IMR-90 (cell line): Measurements from ENCODE around the gene CFAP58. TPM values are rescaled to one million over a fixed set of nuclear protein-coding genes. Genes with fewer than 3 reads are reported as not detected.

Experiments used
- ATAC-seq: fragments of 200-7000 bp; cut with Tn5 transposase; 2 replicates; pipeline ENCODE4 v1.9.1; 2020; ENCODE audit warnings: low read depth, mild to moderate bottlenecking, moderate library complexity
- BruUV-seq: library from RNA; stranded (reverse); fragments of 400-500 nt; replicated peaks from 2 replicates; lab custom pipeline; 2021; lab: Mats Ljungman, UMichigan
- CTCF ChIA-PET: fragments of 300-600 bp; formaldehyde crosslinking; extraction: SDS; loops from one replicate; lab custom pipeline; 2021; ENCODE audit warnings: antibody characterized with exemption; lab: Yijun Ruan, JAX
- POLR2A ChIA-PET: fragments of 300-600 bp; sonication (Branson Sonifier 250); formaldehyde crosslinking; loops from one replicate; lab custom pipeline; 2022; ENCODE audit warnings: antibody characterized with exemption; ENCODE audit not compliant: unreplicated experiment; lab: Charles Lee
- DNase-seq: peaks from one replicate; pipeline ENCODE4 v3.0.0; 2013
- H2AFZ ChIP-seq: replicated peaks from 2 replicates; pipeline ENCODE3; 2013; ENCODE audit warnings: low read length, mild to moderate bottlenecking; ENCODE audit not compliant: poor library complexity
- H2AK5ac ChIP-seq: 2 replicates; pipeline ENCODE4 v1.6.1; 2013; ENCODE audit warnings: low read depth, low read length, inconsistent platforms
- H2AK9ac ChIP-seq: replicated peaks from 2 replicates; pipeline ENCODE3; 2013; ENCODE audit warnings: mild to moderate bottlenecking, low read depth, low read length, moderate library complexity; ENCODE audit not compliant: poor library complexity
- H2BK120ac ChIP-seq: 2 replicates; pipeline ENCODE4 v1.6.1; 2013; ENCODE audit warnings: low read depth, low read length, inconsistent platforms
- H2BK15ac ChIP-seq: 3 replicates; pipeline ENCODE4 v1.6.1; 2013; ENCODE audit warnings: low read depth, low read length, inconsistent platforms
- H2BK20ac ChIP-seq: 2 replicates; pipeline ENCODE4 v1.6.1; 2013; ENCODE audit warnings: low read depth, mild to moderate bottlenecking, inconsistent platforms, low read length, moderate library complexity
- H2BK5ac ChIP-seq: 2 replicates; pipeline ENCODE4 v1.6.1; 2013; ENCODE audit warnings: mild to moderate bottlenecking, low read depth, low read length, inconsistent platforms; ENCODE audit not compliant: poor library complexity, severe bottlenecking
- H3K14ac ChIP-seq: replicated peaks from 2 replicates; pipeline ENCODE4 v1.6.1; 2013; ENCODE audit warnings: low read depth, low read length, inconsistent platforms
- H3K18ac ChIP-seq: 2 replicates; pipeline ENCODE4 v1.6.1; 2013; ENCODE audit warnings: low read depth, low read length, control low read depth
- H3K23ac ChIP-seq: 2 replicates; pipeline ENCODE4 v1.6.1; 2013; ENCODE audit warnings: low read depth, low read length, inconsistent platforms
- H3K27ac ChIP-seq: 2 replicates; pipeline ENCODE4 v1.5.1; 2013; ENCODE audit warnings: mild to moderate bottlenecking, control low read depth, low read length; ENCODE audit not compliant: insufficient read depth
- H3K27me3 ChIP-seq: 2 replicates; pipeline ENCODE4 v1.6.1; 2013; ENCODE audit warnings: low read length; ENCODE audit not compliant: control insufficient read depth, insufficient read depth
- H3K36me3 ChIP-seq: 2 replicates; pipeline ENCODE4 v1.6.1; 2013; ENCODE audit warnings: low read length, mixed read lengths; ENCODE audit not compliant: control insufficient read depth, insufficient read depth
- H3K4ac ChIP-seq: 2 replicates; pipeline ENCODE4 v1.6.1; 2013; ENCODE audit warnings: low read depth, low read length, inconsistent platforms
- H3K4me1 ChIP-seq: 2 replicates; pipeline ENCODE4 v1.6.1; 2013; ENCODE audit warnings: low read length, mixed read lengths; ENCODE audit not compliant: control insufficient read depth, insufficient read depth
- H3K4me2 ChIP-seq: 2 replicates; pipeline ENCODE4 v1.6.1; 2013; ENCODE audit warnings: low read depth, mild to moderate bottlenecking, control low read depth, low read length, moderate library complexity
- H3K4me3 ChIP-seq: 2 replicates; pipeline ENCODE4 v1.5.1; 2013; ENCODE audit warnings: low read depth, mild to moderate bottlenecking, control low read depth, low read length, moderate library complexity; ENCODE audit not compliant: insufficient read depth
- H3K56ac ChIP-seq: 2 replicates; pipeline ENCODE4 v1.6.1; 2013; ENCODE audit warnings: low read length, inconsistent platforms; ENCODE audit not compliant: insufficient read depth; ENCODE audit errors: extremely low read depth
- H3K79me1 ChIP-seq, 2 experiments: 2 replicates each; pipeline ENCODE4 v1.6.1; 2013; ENCODE audit warnings: low read length in 2 of 2, inconsistent platforms in 1 of 2, low read depth in 1 of 2
- H3K9ac ChIP-seq: 2 replicates; pipeline ENCODE4 v1.6.1; 2013; ENCODE audit warnings: low read depth, low read length, control low read depth
- H3K9me1 ChIP-seq: 2 replicates; pipeline ENCODE4 v1.6.1; 2013; ENCODE audit warnings: low read length, inconsistent platforms; ENCODE audit not compliant: insufficient read depth
- H3K9me3 ChIP-seq: 2 replicates; pipeline ENCODE4 v1.6.1; 2013; ENCODE audit warnings: low read length; ENCODE audit not compliant: control insufficient read depth, insufficient read depth
- H4K20me1 ChIP-seq: 2 replicates; pipeline ENCODE4 v1.6.1; 2013; ENCODE audit warnings: low read length, inconsistent platforms; ENCODE audit not compliant: insufficient read depth
- H4K5ac ChIP-seq: 2 replicates; pipeline ENCODE4 v1.6.1; 2013; ENCODE audit warnings: mild to moderate bottlenecking, low read depth, low read length, control low read depth
- H4K8ac ChIP-seq, 2 experiments: 2 replicates each; pipeline ENCODE4 v1.6.1; 2013; ENCODE audit warnings: low read depth in 2 of 2, low read length in 2 of 2, control low read depth in 1 of 2, inconsistent platforms in 1 of 2
- H4K91ac ChIP-seq: 2 replicates; pipeline ENCODE4 v1.6.1; 2013; ENCODE audit warnings: low read depth, low read length, inconsistent platforms; ENCODE audit not compliant: insufficient read depth
- CEBPB ChIP-seq: IDR thresholded peaks from 2 replicates; pipeline ENCODE4 v1.6.1; 2012; ENCODE audit warnings: low read depth, low read length, improper control_type of control experiment
- MAFK ChIP-seq: IDR thresholded peaks from 2 replicates; pipeline ENCODE4 v1.6.1; 2012; ENCODE audit warnings: low read depth, low read length, improper control_type of control experiment
- MXI1 ChIP-seq: IDR thresholded peaks from 2 replicates; pipeline ENCODE4 v1.6.1; 2012; ENCODE audit warnings: low read depth, mild to moderate bottlenecking, low read length, moderate library complexity, borderline replicate concordance
- RCOR1 ChIP-seq: IDR thresholded peaks from 2 replicates; pipeline ENCODE4 v1.6.1; 2012; ENCODE audit warnings: mild to moderate bottlenecking, low read length, improper control_type of control experiment; ENCODE audit not compliant: insufficient replicate concordance
- RFX5 ChIP-seq: IDR thresholded peaks from 2 replicates; pipeline ENCODE4 v1.8.0; 2012; ENCODE audit warnings: low read depth, mild to moderate bottlenecking, low read length, moderate library complexity
- WGBS, 2 experiments: methylation state at CpG; one replicate each; pipeline versions ENCODE4 v1.1.5 to v1.1.7; 2013; ENCODE audit warnings: missing lambda C conversion rate in 2 of 2; ENCODE audit not compliant: insufficient read length in 1 of 2; ENCODE audit errors: extremely low coverage in 2 of 2; 5-methylcytosine and 5-hydroxymethylcytosine counted together
- dilution Hi-C: fragments of 300-500 bp; cut with HindIII; formaldehyde crosslinking; loops from one replicate; pipeline ENCODE4 v1.14.3; 2018; ENCODE audit warnings: low sequenced_read_pairs; ENCODE audit not compliant: unreplicated experiment
- in situ Hi-C: fragments of 300-500 bp; cut with MboI; formaldehyde crosslinking; loops from 3 replicates; pipeline ENCODE4 v1.14.3; 2019; ENCODE audit warnings: low sequenced_read_pairs, inconsistent platforms, mixed read lengths
- intact Hi-C: fragments of 100-400 bp; cut with micrococcal nuclease; formaldehyde crosslinking; loops from 2 replicates; pipeline ENCODE4 v1.10.0; 2022
- polyA plus RNA-seq, 3 experiments: library from polyadenylated mRNA; depleted of rRNA; stranded (reverse); fragments of >200 nt; gene quantifications; 2 replicates each; pipeline ENCODE4 v1.2.3, GENCODE V29; 2012; ENCODE audit warnings: low replicate concordance in 1 of 3
- total RNA-seq: library from RNA; depleted of rRNA; stranded (reverse); fragments of >200 nt; gene quantifications from 2 replicates; pipeline ENCODE4 v1.2.3, GENCODE V29; 2012
- TF ChIP-seq, protein P1 (sequence below): fragments of 150-350 bp; IDR thresholded peaks from 2 replicates; pipeline ENCODE4 v1.6.1; 2016; ENCODE audit warnings: low read depth, mild to moderate bottlenecking, low read length, moderate library complexity, borderline replicate concordance
- TF ChIP-seq, protein P2 (sequence below): conservative IDR thresholded peaks from 2 replicates; pipeline ENCODE4 v1.5.1; 2012; ENCODE audit warnings: mild to moderate bottlenecking, low read depth, low read length, improper control_type of control experiment

Gene CFAP58
- total and polyA plus RNA-seq, 2 of the 4 experiments (the other 2 are of a cell fraction), result 0.36 to 0.72 TPM

DNA sequence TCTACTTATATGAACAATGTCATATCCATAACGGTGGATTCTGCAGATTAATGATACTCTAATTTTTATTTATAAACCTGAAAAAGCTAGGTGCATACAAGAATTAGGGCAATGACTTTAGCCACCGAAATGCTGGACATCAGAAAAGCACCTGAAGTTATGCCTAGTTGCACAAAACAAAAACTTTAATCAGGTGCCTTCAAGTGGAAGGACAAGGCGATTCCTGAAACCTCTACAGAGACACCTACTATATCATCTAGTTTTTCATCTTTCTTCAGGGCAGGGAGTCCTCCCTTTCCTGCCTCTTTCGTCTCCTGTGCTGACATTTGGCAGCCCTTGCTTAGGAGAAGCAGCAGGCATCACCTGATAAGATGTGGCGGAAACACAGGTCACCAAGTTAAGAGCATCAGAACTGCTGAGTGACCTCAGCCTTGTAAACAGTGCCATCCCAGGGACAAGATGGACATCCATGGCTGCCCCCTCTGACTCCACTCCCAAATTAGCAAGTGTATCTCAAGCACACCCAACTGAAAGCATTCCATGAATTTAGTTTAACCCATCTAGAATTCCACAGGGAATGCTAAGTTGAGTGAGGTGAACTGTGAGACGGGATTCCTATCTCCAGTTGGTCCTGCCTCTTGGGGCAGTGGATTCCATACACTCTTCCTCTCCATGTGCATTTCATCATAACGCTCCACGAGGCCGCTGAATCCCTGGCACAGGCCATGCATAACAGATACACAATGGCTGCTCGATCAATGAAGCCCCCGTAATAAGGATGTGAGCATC is 21.2 kb upstream of the CFAP58 start:
- H2BK20ac ChIP-seq, result no peak overlapping the region
- no peak overlapping the region for H2BK120ac ChIP-seq
- peak overlapping the region; percentile 12 for H2AK9ac ChIP-seq
- CTCF ChIA-PET, result no interaction called here
- H4K5ac ChIP-seq, result no peak overlapping the region
- peaks cover 3% of the 10 kb centered on the region; the same call in 1 of the 2 replicates for H3K36me3 ChIP-seq
- H2AK5ac ChIP-seq, result peak overlapping the region; percentile 67
- 100% methylated on average over 3 of the region's 11 CpGs; no CpG with 5 or more reads in 1 of the 2 experiments for WGBS, 2 experiments
- peaks cover 2 to 83% of the 10 kb centered on the region in 2 experiments; a peak in 2 of 4 replicates for H3K79me1 ChIP-seq
- H3K4ac ChIP-seq, result peak overlapping the region; percentile 45; the same call in 1 of the 2 replicates
- no peaks in the 10 kb centered on the region for H3K27me3 ChIP-seq
- no peak overlapping the region for H2BK5ac ChIP-seq
- peak overlapping the region; percentile 57 for H3K23ac ChIP-seq
- H3K4me2 ChIP-seq, result no peak overlapping the region
- no peaks in the 10 kb centered on the region for H3K9me3 ChIP-seq
- no peak overlapping the region for H3K56ac ChIP-seq
- BruUV-seq, result no TSS peak
- peaks cover 65% of the 10 kb centered on the region for H3K4me1 ChIP-seq
- POLR2A ChIA-PET, result no interaction called here
- H4K91ac ChIP-seq, result no peak overlapping the region
- no peak overlapping the region for H3K18ac ChIP-seq
- peaks cover 94% of the 10 kb centered on the region for H4K20me1 ChIP-seq
- TF ChIP-seq MAFK, result no peak
- no peak for TF ChIP-seq MXI1
- no peak for TF ChIP-seq RCOR1
- TF ChIP-seq RFX5, result no peak
- TF ChIP-seq, protein P1, sequence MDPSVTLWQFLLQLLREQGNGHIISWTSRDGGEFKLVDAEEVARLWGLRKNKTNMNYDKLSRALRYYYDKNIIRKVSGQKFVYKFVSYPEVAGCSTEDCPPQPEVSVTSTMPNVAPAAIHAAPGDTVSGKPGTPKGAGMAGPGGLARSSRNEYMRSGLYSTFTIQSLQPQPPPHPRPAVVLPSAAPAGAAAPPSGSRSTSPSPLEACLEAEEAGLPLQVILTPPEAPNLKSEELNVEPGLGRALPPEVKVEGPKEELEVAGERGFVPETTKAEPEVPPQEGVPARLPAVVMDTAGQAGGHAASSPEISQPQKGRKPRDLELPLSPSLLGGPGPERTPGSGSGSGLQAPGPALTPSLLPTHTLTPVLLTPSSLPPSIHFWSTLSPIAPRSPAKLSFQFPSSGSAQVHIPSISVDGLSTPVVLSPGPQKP, result no peak
- TF ChIP-seq CEBPB, result peak; percentile 19; the same call in 1 of the 2 replicates
- TF ChIP-seq, protein P2, sequence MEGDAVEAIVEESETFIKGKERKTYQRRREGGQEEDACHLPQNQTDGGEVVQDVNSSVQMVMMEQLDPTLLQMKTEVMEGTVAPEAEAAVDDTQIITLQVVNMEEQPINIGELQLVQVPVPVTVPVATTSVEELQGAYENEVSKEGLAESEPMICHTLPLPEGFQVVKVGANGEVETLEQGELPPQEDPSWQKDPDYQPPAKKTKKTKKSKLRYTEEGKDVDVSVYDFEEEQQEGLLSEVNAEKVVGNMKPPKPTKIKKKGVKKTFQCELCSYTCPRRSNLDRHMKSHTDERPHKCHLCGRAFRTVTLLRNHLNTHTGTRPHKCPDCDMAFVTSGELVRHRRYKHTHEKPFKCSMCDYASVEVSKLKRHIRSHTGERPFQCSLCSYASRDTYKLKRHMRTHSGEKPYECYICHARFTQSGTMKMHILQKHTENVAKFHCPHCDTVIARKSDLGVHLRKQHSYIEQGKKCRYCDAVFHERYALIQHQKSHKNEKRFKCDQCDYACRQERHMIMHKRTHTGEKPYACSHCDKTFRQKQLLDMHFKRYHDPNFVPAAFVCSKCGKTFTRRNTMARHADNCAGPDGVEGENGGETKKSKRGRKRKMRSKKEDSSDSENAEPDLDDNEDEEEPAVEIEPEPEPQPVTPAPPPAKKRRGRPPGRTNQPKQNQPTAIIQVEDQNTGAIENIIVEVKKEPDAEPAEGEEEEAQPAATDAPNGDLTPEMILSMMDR, result no peak
- dilution Hi-C loops, result no loop called here
- H3K9me1 ChIP-seq, result peaks cover 53% of the 10 kb centered on the region
- intact Hi-C loops, result no loop called here
- ATAC-seq (no peak), DNase-seq (no peak)
- no peak overlapping the region for H3K9ac ChIP-seq
- no peak overlapping the region for H3K4me3 ChIP-seq
- H2AFZ ChIP-seq, result no peak overlapping the region
- no peak overlapping the region for H3K27ac ChIP-seq
- in situ Hi-C loops, result no loop called here
- no peak overlapping the region for H2BK15ac ChIP-seq
- peak overlapping the region in 1 of 2 experiments; percentile 19; a peak in 1 of 4 replicates for H4K8ac ChIP-seq
- H3K14ac ChIP-seq, result peak overlapping the region; percentile 30; the same call in 1 of the 2 replicates
